Measurements from ENCODE around the gene NAMPT.

DNA sequence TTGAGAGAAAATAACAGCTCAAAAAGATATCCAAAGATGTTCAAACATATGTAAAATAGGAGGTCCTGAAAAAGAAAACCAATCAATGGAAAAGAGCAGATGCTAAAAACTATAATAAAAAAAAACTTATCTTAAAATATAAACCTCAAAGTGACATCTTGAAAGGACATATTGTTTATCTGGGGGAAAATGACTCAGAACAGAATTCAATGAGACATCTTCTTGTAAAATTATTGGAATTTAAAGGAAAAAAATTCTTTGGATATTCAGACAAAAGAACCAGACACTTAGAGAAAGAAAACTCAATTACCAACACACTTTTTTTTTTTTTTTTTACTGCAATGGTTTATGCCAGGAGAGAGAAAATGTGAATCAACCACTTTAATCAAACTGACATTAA lies 58.9 kb downstream of the NAMPT start:
- no peak for TF ChIP-seq POLR2A (IDR thresholded peaks at IDR 0.05)
- TF ChIP-seq, protein P1, sequence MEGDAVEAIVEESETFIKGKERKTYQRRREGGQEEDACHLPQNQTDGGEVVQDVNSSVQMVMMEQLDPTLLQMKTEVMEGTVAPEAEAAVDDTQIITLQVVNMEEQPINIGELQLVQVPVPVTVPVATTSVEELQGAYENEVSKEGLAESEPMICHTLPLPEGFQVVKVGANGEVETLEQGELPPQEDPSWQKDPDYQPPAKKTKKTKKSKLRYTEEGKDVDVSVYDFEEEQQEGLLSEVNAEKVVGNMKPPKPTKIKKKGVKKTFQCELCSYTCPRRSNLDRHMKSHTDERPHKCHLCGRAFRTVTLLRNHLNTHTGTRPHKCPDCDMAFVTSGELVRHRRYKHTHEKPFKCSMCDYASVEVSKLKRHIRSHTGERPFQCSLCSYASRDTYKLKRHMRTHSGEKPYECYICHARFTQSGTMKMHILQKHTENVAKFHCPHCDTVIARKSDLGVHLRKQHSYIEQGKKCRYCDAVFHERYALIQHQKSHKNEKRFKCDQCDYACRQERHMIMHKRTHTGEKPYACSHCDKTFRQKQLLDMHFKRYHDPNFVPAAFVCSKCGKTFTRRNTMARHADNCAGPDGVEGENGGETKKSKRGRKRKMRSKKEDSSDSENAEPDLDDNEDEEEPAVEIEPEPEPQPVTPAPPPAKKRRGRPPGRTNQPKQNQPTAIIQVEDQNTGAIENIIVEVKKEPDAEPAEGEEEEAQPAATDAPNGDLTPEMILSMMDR (IDR thresholded peaks at IDR 0.05): no peak

All from esophagus squamous epithelium (tissue), 4 donors.